ENCODE measurements around the gene MAP4K4.

GRCh38 chr2:101677658-101678057 lies 19.8 kb upstream of the MAP4K4 start:
- no peak for TF ChIP-seq CTCF (conservative IDR thresholded peaks at IDR 0.05; ENCODE audit: low read length)
- no peak for TF ChIP-seq EZH2phosphoT487 (IDR thresholded peaks at IDR 0.05; ENCODE audit: borderline replicate concordance, low read depth, low read length)
